Adrenal gland (tissue), 12 donors: Measurements from ENCODE around the gene TEDC1. TPM values are rescaled to one million over a fixed set of nuclear protein-coding genes. Genes with fewer than 3 reads are reported as not detected.
A peak's percentile ranks its signal among the peaks of the same experiment; 100 is the strongest.

Experiments
- DNase-seq, 7 donors: peaks; one replicate each; pipeline ENCODE4 v3.0.0-alpha.2; 2019 to 2020
- H3K27ac ChIP-seq, 5 donors: fragments of 200-600 bp; sonication (generic) in 4 of 5; 1 replicate in 3 of 5; 2 replicates in 2 of 5; pipeline versions ENCODE4 v1.5.1 to v1.8.0; 2016 to 2020; ENCODE audit warnings: mild to moderate bottlenecking in 1 of 5
- H3K27me3 ChIP-seq: fragments of 200-600 bp; 2 replicates; pipeline ENCODE4 v1.8.0; 2021
- H3K36me3 ChIP-seq, 2 donors: fragments of 200-600 bp; replicated peaks in 1 of 2; 1 replicate in 1 of 2; 2 replicates in 1 of 2; pipeline versions ENCODE4 v1.5.1 to v1.8.0; 2018 to 2022
- H3K4me1 ChIP-seq, 2 donors: fragments of 200-600 bp; replicated peaks in 1 of 2; 1 replicate in 1 of 2; 2 replicates in 1 of 2; pipeline versions ENCODE4 v1.5.1 to v1.8.0; 2018 to 2021
- H3K4me3 ChIP-seq, 4 donors: fragments of 200-600 bp; sonication (generic) in 3 of 4; one replicate each; pipeline ENCODE4 v1.5.1; 2016 to 2018
- H3K9me3 ChIP-seq, 3 donors: fragments of 200-600 bp; sonication (generic) in 1 of 3; replicated peaks in 1 of 3; 1 replicate in 2 of 3; 2 replicates in 1 of 3; pipeline versions ENCODE4 v1.5.1 to v1.8.0; 2016 to 2021
- POLR2A ChIP-seq, 2 donors: fragments of 450-650 bp; IDR thresholded peaks; one replicate each; pipeline ENCODE4 v1.6.1; 2017; ENCODE audit warnings: antibody characterized with exemption in 2 of 2, mild to moderate bottlenecking in 2 of 2, moderate library complexity in 1 of 2
- WGBS, 4 donors: extraction: QIAGEN DNeasy Blood & Tissue Kit in 2 of 4; methylation state at CpG; one replicate each; pipeline versions ENCODE4 v1.1.5 to v1.1.7; 2013 to 2017; 5-methylcytosine and 5-hydroxymethylcytosine counted together
- intact Hi-C, 2 donors: fragments of 100-400 bp; cut with DNase I; formaldehyde crosslinking; loops; one replicate each; pipeline versions ENCODE4 v1.14.1 to v1.15.0; 2022 to 2023
- polyA plus RNA-seq, 3 donors: library from polyadenylated mRNA; stranded (reverse); fragments of 200-250 nt in 2 of 3; fragments of 350-450 nt in 1 of 3; fragmentation: Illumina TruSeq in 1 of 3; extraction: RNeasy Lipid Tissue Mini Kit (QIAGEN cat#74804) in 1 of 3; gene quantifications; one replicate each; pipeline ENCODE4 v1.2.3, GENCODE V29; 2013 to 2014
- total RNA-seq, 9 donors: library from RNA; depleted of rRNA in 4 of 9; stranded (reverse); fragments of >200 nt in 4 of 9; fragments of 120-200 nt in 1 of 9; fragmentation: NEBNext Ultra II Directional in 1 of 9; extraction: Animal tissue kit (Norgen Biotek cat#: 25700) in 1 of 9; gene quantifications; one replicate each; pipeline versions ENCODE4 v1.1.0 to v1.2.4, GENCODE V29; 2013 to 2023
- TF ChIP-seq, protein P1 (sequence below), 6 experiments: fragments of 450-650 bp in 4 of 6; fragments of 200-600 bp in 2 of 6; sonication (generic) in 1 of 6; IDR thresholded peaks; 1 replicate in 5 of 6; 2 replicates in 1 of 6; pipeline versions ENCODE4 v1.5.1 to v1.8.0; 2016 to 2021; ENCODE audit warnings: antibody characterized with exemption in 6 of 6, mild to moderate bottlenecking in 2 of 6, moderate library complexity in 1 of 6
- donor health status: healthy with polysubstance abuse.
- donor health status: Bipolar disorder and iron deficiency.
- donor health status: DM: yes; HTN: yes; CAD: no.
- donor health status: DM: no; HTN: no; CAD: no.
- donor health status: DM: no; HTN: no; CAD: no.
- donor health status: DM: yes; HTN: yes; CAD: no.

TEDC1 gene
- total and polyA plus RNA-seq, 12 donors = 0.24 to 19.1 (median 3.4) TPM

GRCh38 chr14:105470350-105471296 lies 20.4 kb upstream of the TEDC1 start:
- Histone ChIP-seq H3K9me3 (no peaks in the 10 kb centered on the region), H3K27ac (peak overlapping the region in 2 of 5 donors; percentile 53 to 75), H3K36me3 (peaks cover 0 to 19% of the 10 kb centered on the region in 2 donors), H3K4me3 (no peak overlapping the region), H3K27me3 (no peaks in the 10 kb centered on the region), H3K4me1 (peaks cover 6 to 47% of the 10 kb centered on the region in 2 donors)
- no peak for DNase-seq
- intact Hi-C loops = no loop called here
- no peak for TF ChIP-seq POLR2A (IDR thresholded peaks at IDR 0.05)
- TF ChIP-seq, protein P1, sequence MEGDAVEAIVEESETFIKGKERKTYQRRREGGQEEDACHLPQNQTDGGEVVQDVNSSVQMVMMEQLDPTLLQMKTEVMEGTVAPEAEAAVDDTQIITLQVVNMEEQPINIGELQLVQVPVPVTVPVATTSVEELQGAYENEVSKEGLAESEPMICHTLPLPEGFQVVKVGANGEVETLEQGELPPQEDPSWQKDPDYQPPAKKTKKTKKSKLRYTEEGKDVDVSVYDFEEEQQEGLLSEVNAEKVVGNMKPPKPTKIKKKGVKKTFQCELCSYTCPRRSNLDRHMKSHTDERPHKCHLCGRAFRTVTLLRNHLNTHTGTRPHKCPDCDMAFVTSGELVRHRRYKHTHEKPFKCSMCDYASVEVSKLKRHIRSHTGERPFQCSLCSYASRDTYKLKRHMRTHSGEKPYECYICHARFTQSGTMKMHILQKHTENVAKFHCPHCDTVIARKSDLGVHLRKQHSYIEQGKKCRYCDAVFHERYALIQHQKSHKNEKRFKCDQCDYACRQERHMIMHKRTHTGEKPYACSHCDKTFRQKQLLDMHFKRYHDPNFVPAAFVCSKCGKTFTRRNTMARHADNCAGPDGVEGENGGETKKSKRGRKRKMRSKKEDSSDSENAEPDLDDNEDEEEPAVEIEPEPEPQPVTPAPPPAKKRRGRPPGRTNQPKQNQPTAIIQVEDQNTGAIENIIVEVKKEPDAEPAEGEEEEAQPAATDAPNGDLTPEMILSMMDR (IDR thresholded peaks at IDR 0.05) = no peak
- 83 to 87% (median 85%) methylated on average over 29 to 34 of the region's 34 CpGs for WGBS, 4 donors

- Histone ChIP-seq H3K36me3 (peaks cover 0 to 16% of the 10 kb centered on the region in 2 donors), H3K9me3 (no peaks in the 10 kb centered on the region), H3K4me1 (peaks cover 6 to 50% of the 10 kb centered on the region in 2 donors), H3K27ac (peak overlapping the region in 2 of 5 donors; percentile 53 to 75), H3K27me3 (no peaks in the 10 kb centered on the region), H3K4me3 (no peak overlapping the region)
- 34 to 58% (median 50%) methylated on average over 11 to 19 of the region's 19 CpGs; no CpG with 5 or more reads in 1 of the 4 donors for WGBS, 4 donors
- intact Hi-C loops = no loop called here
- TF ChIP-seq POLR2A (IDR thresholded peaks at IDR 0.05) = no peak
- no peak for DNase-seq
Observed at GRCh38 chr14:105471297-105471821, 19.7 kb upstream of the TEDC1 start.

DNA sequence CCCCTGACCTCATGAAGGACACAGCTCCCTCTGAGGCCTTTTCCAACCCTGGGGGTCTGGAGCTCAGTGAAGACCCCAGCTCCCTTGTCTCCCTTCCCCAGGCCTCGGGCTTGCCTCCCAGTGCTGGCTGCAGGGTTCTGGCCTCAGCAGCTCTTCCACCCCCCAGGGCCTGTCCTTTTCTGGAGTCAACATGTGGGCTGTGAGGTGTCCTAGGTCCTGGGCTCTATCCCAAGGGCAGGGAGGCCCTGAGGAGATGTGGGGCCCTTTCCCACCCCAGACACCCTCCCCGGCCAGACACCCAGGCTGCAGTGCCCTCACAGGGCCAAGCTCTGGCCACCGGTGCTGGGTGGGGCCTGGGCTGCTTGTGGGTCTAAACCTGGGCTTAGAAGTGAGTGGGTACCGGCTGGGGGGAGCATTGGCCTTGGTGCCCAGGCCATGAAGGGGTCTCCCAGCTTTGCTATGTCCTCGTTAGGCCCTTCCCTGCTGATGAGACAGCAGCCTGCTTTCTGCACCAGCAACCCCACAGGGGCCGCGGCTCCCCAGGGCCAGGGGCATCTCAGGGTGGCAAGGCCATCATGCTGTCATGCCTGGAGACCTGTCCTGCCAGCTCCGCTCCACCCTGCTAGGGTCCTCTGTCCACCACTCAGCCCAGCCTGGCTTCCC lies 19.1 kb upstream of the TEDC1 start:
- DNase-seq = no peak
- intact Hi-C loops = no loop called here
- Histone ChIP-seq H3K36me3 (peaks cover 0 to 11% of the 10 kb centered on the region in 2 donors), H3K27ac (peak overlapping the region in 2 of 5 donors; percentile 53 to 75), H3K4me3 (no peak overlapping the region), H3K9me3 (no peaks in the 10 kb centered on the region), H3K27me3 (no peaks in the 10 kb centered on the region), H3K4me1 (peaks cover 6 to 55% of the 10 kb centered on the region in 2 donors)
- WGBS, 4 donors = 51 to 70% (median 53%) methylated on average over 5 to 8 of the region's 8 CpGs; no CpG with 5 or more reads in 1 of the 4 donors
- TF ChIP-seq, protein P1 (IDR thresholded peaks at IDR 0.05) = no peak
- TF ChIP-seq POLR2A (IDR thresholded peaks at IDR 0.05) = no peak

- TF ChIP-seq POLR2A (IDR thresholded peaks at IDR 0.05) = no peak
- TF ChIP-seq, protein P1 (IDR thresholded peaks at IDR 0.05) = no peak
- H3K27ac ChIP-seq = peak overlapping the region in 2 of 5 donors; percentile 53 to 75
- H3K9me3 ChIP-seq = no peaks in the 10 kb centered on the region
- H3K27me3 ChIP-seq = no peaks in the 10 kb centered on the region
- no peak overlapping the region for H3K4me3 ChIP-seq
- H3K36me3 ChIP-seq = peaks cover 0 to 5% of the 10 kb centered on the region in 2 donors
- DNase-seq = peak in 1 of 7 donors; percentile 50
- WGBS, 4 donors = 42 to 91% (median 63%) methylated on average over 6 to 12 of the region's 12 CpGs; no CpG with 5 or more reads in 1 of the 4 donors
- intact Hi-C loops = no loop called here
- H3K4me1 ChIP-seq = peaks cover 6 to 56% of the 10 kb centered on the region in 2 donors
Observed at GRCh38 chr14:105472486-105472991, 18.5 kb upstream of the TEDC1 start.
